Psoas muscle (tissue), 8 donors: ENCODE data around the gene NGB. TPM values are rescaled to one million over a fixed set of nuclear protein-coding genes. Genes with fewer than 3 reads are reported as not detected.

ENCODE experiments used
- ATAC-seq, 4 donors: fragments of 200-7000 bp; cut with Tn5 transposase; one replicate each; pipeline ENCODE4 v1.9.1; 2020; ENCODE audit warnings: moderate library complexity in 3 of 4, mild to moderate bottlenecking in 2 of 4
- DNase-seq, 2 donors: peaks; one replicate each; pipeline ENCODE4 v3.0.0-alpha.2; 2020
- H3K27ac ChIP-seq: fragments of 200-600 bp; one replicate; pipeline ENCODE4 v1.8.0; 2022
- H3K27me3 ChIP-seq, 3 donors: fragments of 200-600 bp in 1 of 3; one replicate each; pipeline versions ENCODE4 v1.6.1 to v1.8.0; 2013 to 2022; ENCODE audit warnings: low read length in 2 of 3, mild to moderate bottlenecking in 2 of 3, moderate library complexity in 1 of 3; ENCODE audit not compliant: insufficient read depth in 3 of 3
- H3K36me3 ChIP-seq, 2 donors: fragments of 200-600 bp in 1 of 2; one replicate each; pipeline versions ENCODE4 v1.6.1 to v1.8.0; 2013 to 2022; ENCODE audit warnings: low read depth in 1 of 2, mild to moderate bottlenecking in 1 of 2, moderate library complexity in 1 of 2; ENCODE audit not compliant: insufficient read depth in 1 of 2
- H3K4me1 ChIP-seq: fragments of 200-600 bp; one replicate; pipeline ENCODE4 v1.8.0; 2022
- H3K4me3 ChIP-seq: fragments of 200-600 bp; one replicate; pipeline ENCODE4 v1.8.0; 2022; ENCODE audit warnings: mild to moderate bottlenecking
- H3K9me3 ChIP-seq: fragments of 200-600 bp; one replicate; pipeline ENCODE4 v1.8.0; 2022
- whole genome bisulfite sequencing, 3 donors: extraction: QIAGEN DNeasy Blood & Tissue Kit; methylation state at CpG; one replicate each; pipeline versions ENCODE4 v1.1.6 to v1.1.7; 2013; 5-methylcytosine and 5-hydroxymethylcytosine counted together
- intact Hi-C, 2 donors: fragments of 100-400 bp; cut with DNase I; formaldehyde crosslinking; loops; one replicate each; pipeline versions ENCODE4 v1.11.0 to v1.14.2; 2022
- polyA plus RNA-seq, 3 donors: library from polyadenylated mRNA; stranded (reverse); fragments of 200-250 nt; gene quantifications; one replicate each; pipeline ENCODE4 v1.2.3, GENCODE V29; 2013
- total RNA-seq, 4 donors: library from RNA; stranded (reverse); fragmentation: NEBNext Ultra II Directional in 2 of 4; extraction: Animal tissue kit (Norgen Biotek cat#: 25700) in 2 of 4; gene quantifications; one replicate each; pipeline versions ENCODE4 v1.2.1 to v1.2.4, GENCODE V29; 2021 to 2023
- TF ChIP-seq, protein P1 (sequence below): fragments of 200-600 bp; IDR thresholded peaks from one replicate; pipeline ENCODE4 v1.8.0; 2022; ENCODE audit warnings: antibody characterized with exemption
- donor health status: healthy with polysubstance abuse.
- donor health status: DM: no; HTN: no; CAD: no; lungs with moderate emphysema.
- donor health status: Bipolar disorder and iron deficiency.
- donor health status: healthy.
- donor health status: DM: yes; HTN: yes; CAD: no.
- donor health status: DM: no; HTN: no; CAD: no.
- donor health status: DM: no; HTN: no; CAD: no.
- donor health status: DM: yes; HTN: yes; CAD: no.

The NGB gene
- total and polyA plus RNA-seq, 7 donors: 0.01 TPM; not detected in 6

GRCh38 chr14:77220246-77221017, 50.6 kb downstream of the NGB start:
- Histone ChIP-seq H3K36me3 (no peaks in the 10 kb centered on the region), H3K27ac (no peak overlapping the region), H3K9me3 (no peaks in the 10 kb centered on the region), H3K4me3 (no peak overlapping the region), H3K27me3 (peaks cover 0 to 26% (median 5%) of the 10 kb centered on the region in 3 donors), H3K4me1 (no peaks in the 10 kb centered on the region)
- ATAC-seq (no peak), DNase-seq (no peak)
- intact Hi-C loops: no loop called here
- TF ChIP-seq, protein P1, sequence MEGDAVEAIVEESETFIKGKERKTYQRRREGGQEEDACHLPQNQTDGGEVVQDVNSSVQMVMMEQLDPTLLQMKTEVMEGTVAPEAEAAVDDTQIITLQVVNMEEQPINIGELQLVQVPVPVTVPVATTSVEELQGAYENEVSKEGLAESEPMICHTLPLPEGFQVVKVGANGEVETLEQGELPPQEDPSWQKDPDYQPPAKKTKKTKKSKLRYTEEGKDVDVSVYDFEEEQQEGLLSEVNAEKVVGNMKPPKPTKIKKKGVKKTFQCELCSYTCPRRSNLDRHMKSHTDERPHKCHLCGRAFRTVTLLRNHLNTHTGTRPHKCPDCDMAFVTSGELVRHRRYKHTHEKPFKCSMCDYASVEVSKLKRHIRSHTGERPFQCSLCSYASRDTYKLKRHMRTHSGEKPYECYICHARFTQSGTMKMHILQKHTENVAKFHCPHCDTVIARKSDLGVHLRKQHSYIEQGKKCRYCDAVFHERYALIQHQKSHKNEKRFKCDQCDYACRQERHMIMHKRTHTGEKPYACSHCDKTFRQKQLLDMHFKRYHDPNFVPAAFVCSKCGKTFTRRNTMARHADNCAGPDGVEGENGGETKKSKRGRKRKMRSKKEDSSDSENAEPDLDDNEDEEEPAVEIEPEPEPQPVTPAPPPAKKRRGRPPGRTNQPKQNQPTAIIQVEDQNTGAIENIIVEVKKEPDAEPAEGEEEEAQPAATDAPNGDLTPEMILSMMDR: no peak
- 50 to 59% (median 55%) methylated on average over 12 to 20 of the region's 24 CpGs for WGBS, 3 donors

- ATAC-seq (no peak), DNase-seq (no peak)
- Histone ChIP-seq H3K4me1 (no peaks in the 10 kb centered on the region), H3K27ac (no peak overlapping the region), H3K4me3 (no peak overlapping the region), H3K27me3 (peaks cover 0 to 33% (median 5%) of the 10 kb centered on the region in 3 donors), H3K36me3 (no peaks in the 10 kb centered on the region), H3K9me3 (no peaks in the 10 kb centered on the region)
- WGBS, 3 donors: 19 to 39% (median 30%) methylated on average over 8 to 10 of the region's 10 CpGs
- intact Hi-C loops: no loop called here
- TF ChIP-seq, protein P1: no peak
Observed at GRCh38 chr14:77219591-77219990, 51.4 kb downstream of the NGB start.

DNA sequence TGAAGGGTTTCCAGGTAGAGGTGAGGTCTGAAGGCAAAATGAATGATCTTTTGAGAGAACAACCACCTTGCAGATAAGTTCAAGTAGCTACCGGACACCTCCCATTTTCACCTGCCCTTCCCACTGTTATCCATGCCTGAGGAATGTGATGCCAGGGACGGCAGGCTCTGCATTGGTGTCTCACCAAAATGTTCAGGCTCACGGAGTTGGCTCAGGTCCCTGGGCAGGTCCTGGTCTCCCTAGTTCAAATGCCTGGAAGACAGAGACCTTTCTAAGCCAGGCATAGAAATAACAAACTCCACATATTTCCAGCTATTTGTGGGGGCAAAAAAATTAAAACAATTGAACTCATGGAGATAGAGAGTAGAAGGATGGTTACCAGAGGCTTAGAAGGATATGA, 53.5 kb downstream of the NGB start:
- Histone ChIP-seq H3K4me1 (no peaks in the 10 kb centered on the region), H3K36me3 (no peaks in the 10 kb centered on the region), H3K27ac (no peak overlapping the region), H3K9me3 (no peaks in the 10 kb centered on the region), H3K27me3 (peaks cover 0 to 40% (median 8%) of the 10 kb centered on the region in 3 donors), H3K4me3 (no peak overlapping the region)
- TF ChIP-seq, protein P1: no peak
- intact Hi-C loops: no loop called here
- ATAC-seq (no peak), DNase-seq (no peak)
- WGBS, 3 donors: 61 to 64% (median 61%) methylated on average over 3 of the region's 3 CpGs

Other genes with a start within 250 kb of the NGB start
- 10 to 100 TPM in 3 of 4 donors, 1 to 10 TPM in 1; 9.7 to 26.3 (median 21.7) TPM for gene IRF2BPL, start 242.5 kb downstream of the NGB start, total RNA-seq
- gene IRF2BPL, start 242.5 kb downstream of the NGB start, polyA plus RNA-seq: 1 to 10 TPM; 3.8 to 9.5 (median 4.4) TPM
- gene CIPC, start 172.9 kb downstream of the NGB start, total RNA-seq: 100 to 1,000 TPM in 3 of 4 donors, 10 to 100 TPM in 1; 83.8 to 133 (median 112) TPM
- gene CIPC, start 172.9 kb downstream of the NGB start, polyA plus RNA-seq: 100 to 1,000 TPM in 1 of 3 donors, 10 to 100 TPM in 2; 23.1 to 116 (median 54.9) TPM
- gene ZDHHC22, start 129.4 kb downstream of the NGB start, total RNA-seq: not detected
- under 1 TPM in 2 of 3 donors, not detected in 1; 0.01 to 0.04 TPM for gene ZDHHC22, start 129.4 kb downstream of the NGB start, polyA plus RNA-seq
- under 1 TPM in 3 of 4 donors, not detected in 1; 0.04 to 0.58 (median 0.32) TPM for gene TMEM63C, start 89.4 kb downstream of the NGB start, total RNA-seq
- gene TMEM63C, start 89.4 kb downstream of the NGB start, polyA plus RNA-seq: under 1 TPM in 1 of 3 donors, not detected in 2; 0.09 TPM
- gene POMT2, start 49.7 kb upstream of the NGB start, total RNA-seq: 10 to 100 TPM; 29.2 to 57.5 (median 36.7) TPM
- gene POMT2, start 49.7 kb upstream of the NGB start, polyA plus RNA-seq: 10 to 100 TPM; 17.4 to 28.5 (median 24.4) TPM
- gene GSTZ1, start 49.8 kb upstream of the NGB start, total RNA-seq: 10 to 100 TPM; 17.7 to 56.6 (median 29.7) TPM
- 10 to 100 TPM; 17.1 to 32.2 (median 28.9) TPM for gene GSTZ1, start 49.8 kb upstream of the NGB start, polyA plus RNA-seq
- 1 to 10 TPM; 2.8 to 3.5 (median 3.1) TPM for gene TMED8, start 105.9 kb upstream of the NGB start, total RNA-seq
- gene TMED8, start 105.9 kb upstream of the NGB start, polyA plus RNA-seq: 1 to 10 TPM; 1.5 to 9.2 (median 2.8) TPM
- gene SAMD15, start 106.2 kb upstream of the NGB start, total RNA-seq: under 1 TPM in 1 of 4 donors, not detected in 3; 0.21 TPM
- gene SAMD15, start 106.2 kb upstream of the NGB start, polyA plus RNA-seq: under 1 TPM; 0.12 to 0.75 (median 0.17) TPM
- under 1 TPM in 3 of 4 donors, not detected in 1; 0.21 to 0.32 (median 0.26) TPM for gene NOXRED1, start 152.3 kb upstream of the NGB start, total RNA-seq
- gene NOXRED1, start 152.3 kb upstream of the NGB start, polyA plus RNA-seq: under 1 TPM; 0.13 to 0.34 (median 0.22) TPM
- 10 to 100 TPM in 3 of 4 donors, 1 to 10 TPM in 1; 9.6 to 13.5 (median 11.7) TPM for gene VIPAS39, start 186.4 kb upstream of the NGB start, total RNA-seq
- gene VIPAS39, start 186.4 kb upstream of the NGB start, polyA plus RNA-seq: 10 to 100 TPM in 2 of 3 donors, 1 to 10 TPM in 1; 9.8 to 22.2 (median 15.2) TPM
- gene AHSA1, start 186.9 kb upstream of the NGB start, total RNA-seq: 100 to 1,000 TPM; 180 to 271 (median 189) TPM
- 100 to 1,000 TPM; 206 to 246 (median 207) TPM for gene AHSA1, start 186.9 kb upstream of the NGB start, polyA plus RNA-seq
- gene ISM2, start 227.6 kb upstream of the NGB start, total RNA-seq: not detected
- under 1 TPM in 1 of 3 donors, not detected in 2; 0.04 TPM for gene ISM2, start 227.6 kb upstream of the NGB start, polyA plus RNA-seq